NCI-H2029 (cell line): ENCODE results near the gene LDLRAD4.
A peak's percentile ranks its signal among the peaks of the same experiment; 100 is the strongest.
"Not testable (repeated sequence)": the region's sequence is repeated elsewhere in the genome, so short reads cannot be mapped to it uniquely, and the experiment has no call there.

Source experiments
- DNase-seq: peaks from one replicate; lab custom pipeline; 2025; lab: John Stamatoyannopoulos, UW

The LDLRAD4 gene

DNA sequence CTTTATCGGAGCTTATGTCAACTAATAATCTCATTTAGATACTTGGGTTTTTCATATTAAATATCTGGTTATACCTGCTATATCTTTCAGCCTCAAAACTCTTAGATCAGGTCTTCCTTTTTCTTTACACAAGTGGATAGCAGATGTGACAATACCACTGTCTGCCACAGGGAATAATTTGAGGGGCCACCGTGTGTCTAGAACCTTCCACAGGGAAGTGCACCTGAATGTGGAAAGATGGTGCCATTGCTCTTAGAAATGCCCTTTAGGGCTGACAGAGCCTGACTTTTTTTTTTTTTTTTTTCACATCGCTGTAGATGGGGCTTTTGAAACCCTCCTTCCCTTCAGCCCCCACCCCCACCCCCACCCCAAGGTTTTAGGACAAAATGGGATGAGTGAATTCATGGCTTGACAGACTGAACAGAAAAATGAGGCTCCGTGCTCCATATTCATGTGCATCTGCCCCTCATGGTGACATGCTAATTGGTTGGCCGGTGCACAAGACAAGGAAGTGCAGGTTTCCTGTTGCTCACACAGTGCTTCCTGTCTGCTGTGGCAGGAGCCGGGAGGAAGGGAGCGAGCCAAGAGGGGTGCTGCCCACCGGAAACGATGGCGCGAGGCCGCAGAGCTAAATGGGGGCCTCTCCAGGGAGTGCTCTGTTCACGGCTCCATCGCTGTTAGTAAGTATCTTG lies 246.0 kb downstream of the LDLRAD4 start:
- DNase-seq, result peak; percentile 57

DNA sequence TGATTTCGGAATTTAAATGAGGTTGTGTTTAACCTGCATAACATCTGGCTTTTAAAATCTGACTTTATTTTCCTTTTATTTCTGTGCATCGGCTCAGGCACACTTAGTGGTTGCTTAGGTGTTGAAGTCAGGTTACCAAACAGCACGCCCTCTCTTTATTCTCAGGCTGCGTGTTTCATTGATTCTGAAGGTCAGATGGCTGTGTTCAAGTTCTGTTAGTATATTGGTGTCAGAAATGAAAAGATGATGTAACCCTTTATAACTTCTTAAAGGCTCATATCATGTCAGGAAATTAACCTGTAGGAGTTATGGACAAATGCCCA lies 246.5 kb downstream of the LDLRAD4 start:
- no peak for DNase-seq

DNA sequence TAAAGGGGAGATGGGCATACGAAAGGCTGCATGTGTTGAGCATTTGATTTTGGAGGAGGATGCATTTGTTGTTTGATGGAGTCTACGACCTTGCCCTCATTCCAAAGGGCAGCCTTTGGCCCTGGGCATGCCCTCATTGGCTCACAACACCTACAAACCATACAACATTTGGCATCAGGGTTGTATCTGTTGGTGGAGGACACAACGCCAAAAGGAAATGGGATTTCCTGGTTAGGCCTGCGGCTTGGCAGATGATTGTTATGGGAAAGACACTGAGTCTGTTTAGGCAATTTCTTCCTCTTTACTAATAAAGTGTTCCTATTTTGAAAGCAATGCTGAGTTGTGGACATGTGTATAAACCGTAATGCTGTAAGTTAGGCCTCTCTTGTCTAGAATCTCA lies 246.9 kb downstream of the LDLRAD4 start:
- DNase-seq, result no peak

DNA sequence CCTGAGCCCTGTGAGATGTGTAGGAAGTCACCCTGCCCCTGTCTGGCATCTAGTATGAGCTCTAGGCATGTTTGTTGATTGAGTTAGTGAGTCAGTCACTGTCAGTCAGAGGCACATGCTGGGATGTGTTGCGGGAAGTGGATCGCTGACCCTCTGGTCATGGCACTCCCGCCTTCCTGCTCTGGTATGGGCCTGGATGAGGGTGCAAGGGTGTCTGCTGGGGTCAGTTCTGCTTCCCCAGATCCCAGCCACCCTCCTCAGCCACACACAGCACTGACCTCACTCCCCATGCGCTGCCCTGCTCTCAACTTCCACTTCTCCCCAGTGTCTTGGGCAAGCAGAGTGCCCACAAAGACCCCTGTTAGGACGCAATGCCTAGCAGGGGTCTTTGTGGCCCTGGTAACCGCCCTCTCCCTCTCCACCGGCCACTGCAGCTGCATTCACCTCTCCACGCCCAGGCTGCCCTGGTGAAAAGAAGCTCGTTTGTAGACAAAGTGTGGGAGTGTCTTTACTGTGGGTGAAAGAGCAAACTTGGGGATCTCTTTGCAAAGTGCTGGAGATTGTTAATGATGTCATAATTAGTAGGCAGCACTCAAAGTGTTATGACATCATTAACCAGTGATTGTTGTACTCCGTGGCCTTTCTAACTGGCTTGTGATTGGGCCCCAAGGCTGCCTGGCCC lies 252.1 kb downstream of the LDLRAD4 start:
- DNase-seq, result no peak

DNA sequence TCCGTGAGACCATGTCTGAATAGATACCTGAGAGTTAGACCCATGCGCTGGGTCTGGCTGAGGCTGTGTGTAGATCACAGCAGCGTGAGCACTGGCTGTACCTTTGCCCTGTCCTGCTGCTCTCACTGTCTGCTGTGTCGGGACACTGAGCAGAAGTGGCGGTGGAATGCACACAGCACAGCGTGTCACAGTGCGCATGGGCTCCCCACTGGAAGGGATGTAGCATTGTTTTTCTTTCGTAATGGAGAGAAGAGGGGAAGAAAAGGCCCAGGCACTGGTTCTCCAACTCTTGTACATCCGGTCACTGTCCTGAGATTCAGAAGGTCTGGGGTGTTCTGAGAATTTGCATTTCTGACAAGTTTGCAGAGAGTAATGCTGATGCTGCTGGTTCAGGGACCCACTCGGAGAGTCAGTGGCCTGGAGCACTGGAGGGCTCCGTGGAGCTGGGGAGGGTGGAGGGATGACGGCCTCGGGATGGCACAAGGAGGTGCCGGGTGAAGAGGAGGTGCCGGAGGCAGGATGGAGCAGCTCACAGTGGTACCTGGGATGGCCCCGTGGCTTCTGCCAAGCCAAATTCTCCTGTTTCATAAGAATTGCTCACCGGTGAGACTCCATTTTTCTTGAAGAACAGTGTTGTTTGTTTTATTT lies 252.8 kb downstream of the LDLRAD4 start:
- no peak for DNase-seq

DNA sequence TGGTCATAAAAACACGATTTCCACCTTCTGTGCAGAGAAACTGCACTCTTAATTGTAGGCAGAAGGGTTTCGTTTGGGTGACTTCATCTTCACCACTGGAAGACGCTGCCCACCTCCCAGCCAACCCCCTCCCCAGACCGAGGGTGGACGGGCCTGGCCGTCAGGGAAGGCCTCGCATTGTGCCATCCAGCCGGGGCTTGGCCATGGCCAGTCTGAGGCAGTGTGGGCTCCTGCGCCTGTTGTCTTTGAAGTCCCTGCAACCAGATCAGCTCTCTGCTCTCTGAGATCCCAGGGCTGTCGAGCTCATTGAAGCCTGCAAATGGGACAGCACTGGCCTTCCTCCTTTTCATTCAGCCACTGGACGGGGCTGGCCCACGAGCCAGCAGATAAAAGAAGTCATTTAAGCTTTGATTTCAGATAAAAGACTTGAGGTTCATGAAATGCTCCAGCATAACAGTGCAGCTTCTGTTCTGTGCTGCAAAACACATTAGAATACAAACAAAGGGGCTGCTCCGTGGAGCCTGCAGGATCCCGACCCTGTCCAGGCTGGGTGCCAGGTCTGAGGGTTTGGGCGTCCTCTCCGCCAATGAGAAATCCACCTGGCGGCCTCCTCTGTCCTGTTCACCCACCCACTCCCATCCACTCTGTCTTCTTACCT lies 253.5 kb downstream of the LDLRAD4 start:
- DNase-seq, result peak; percentile 43

DNA sequence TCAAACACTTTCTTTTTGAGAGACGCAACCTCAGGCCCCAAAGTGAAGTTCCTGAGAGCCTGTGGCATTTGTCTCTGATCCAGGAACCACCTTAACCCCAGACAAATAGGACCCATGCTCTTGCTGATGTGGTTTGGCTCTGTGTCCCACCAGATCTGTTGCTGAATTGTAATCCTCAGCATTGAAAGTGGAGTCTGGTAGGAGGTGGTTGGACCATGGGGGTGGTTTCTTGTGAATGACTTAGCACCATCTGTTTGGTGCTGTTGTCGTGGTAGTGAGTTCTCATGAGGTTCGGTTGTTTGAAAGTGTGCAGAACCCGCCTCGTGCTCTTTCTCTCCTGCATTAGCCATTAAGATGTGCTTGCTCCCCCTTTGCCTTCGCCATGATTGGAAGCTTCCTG lies 255.2 kb downstream of the LDLRAD4 start:
- DNase-seq, result no peak

DNA sequence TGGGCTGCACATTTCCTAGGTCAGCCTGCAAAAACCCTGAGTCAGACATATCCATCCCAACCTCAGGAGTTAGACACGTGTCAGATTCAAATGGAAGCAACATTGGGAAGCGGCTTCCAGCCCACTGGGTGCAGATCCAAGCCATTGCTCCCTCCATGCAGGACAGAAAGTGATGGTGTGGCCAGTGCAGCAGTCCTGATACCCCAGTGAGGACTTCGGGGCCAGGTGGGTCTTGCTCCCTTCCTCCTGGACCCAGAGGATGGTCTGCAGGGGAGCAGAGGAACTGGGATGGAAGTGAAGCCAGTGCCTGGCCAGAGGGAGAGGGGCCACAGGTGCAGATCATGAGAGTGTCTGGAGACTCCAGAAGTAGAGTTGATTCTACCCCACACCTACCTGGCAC lies 255.8 kb downstream of the LDLRAD4 start:
- no peak for DNase-seq

DNA sequence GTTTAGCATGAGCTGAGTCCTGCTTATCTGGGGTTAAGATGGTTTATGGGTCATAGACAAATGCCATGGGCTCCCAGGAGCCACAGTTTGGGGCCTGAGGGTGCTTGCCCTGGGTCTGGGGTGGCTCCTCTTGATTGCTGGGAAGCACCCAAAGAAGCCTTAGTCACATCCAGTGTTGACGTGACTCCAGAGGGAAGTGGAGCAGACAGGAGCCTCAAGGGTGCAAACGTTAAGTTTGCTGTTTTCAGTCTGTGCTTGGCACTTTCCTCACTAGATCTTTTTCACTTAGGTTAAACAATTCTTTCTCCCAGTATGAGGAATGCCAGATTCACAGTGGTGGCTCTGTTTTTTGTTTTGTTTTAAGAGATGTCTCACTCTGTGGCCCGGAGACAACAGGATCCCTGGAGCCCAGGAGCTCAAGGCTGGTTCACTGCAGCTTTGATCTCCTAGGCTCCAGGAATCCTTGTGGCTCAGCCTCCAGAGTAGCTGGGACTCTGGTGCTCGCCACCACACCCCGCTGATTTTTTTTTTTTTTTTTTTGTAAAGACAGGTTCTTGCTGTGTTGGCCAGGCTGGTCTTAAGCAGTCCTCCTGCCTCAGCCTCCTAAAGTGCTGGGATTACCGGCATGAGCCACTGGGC lies 256.5 kb downstream of the LDLRAD4 start:
- no peak for DNase-seq

DNA sequence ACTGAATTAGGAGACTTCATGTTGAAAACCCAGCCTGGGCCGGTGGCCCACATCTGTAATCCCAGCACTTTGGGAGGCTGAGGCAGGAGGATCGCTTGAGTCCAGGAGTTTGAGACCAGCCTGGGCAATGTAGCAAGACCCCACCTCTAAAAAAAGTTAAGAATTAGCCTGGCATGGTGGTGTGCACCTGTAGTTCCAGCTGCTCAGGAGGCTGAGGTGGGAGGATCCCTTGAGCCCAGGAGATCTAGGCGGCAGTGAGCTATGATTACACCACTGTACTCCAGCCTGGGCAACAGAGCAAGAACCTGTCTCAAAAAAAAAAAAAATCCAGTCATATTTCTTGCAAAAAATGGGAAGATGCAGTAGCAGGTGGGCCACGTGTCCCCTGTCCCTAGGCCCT lies 257.8 kb downstream of the LDLRAD4 start:
- not testable (repeated sequence) for DNase-seq

DNA sequence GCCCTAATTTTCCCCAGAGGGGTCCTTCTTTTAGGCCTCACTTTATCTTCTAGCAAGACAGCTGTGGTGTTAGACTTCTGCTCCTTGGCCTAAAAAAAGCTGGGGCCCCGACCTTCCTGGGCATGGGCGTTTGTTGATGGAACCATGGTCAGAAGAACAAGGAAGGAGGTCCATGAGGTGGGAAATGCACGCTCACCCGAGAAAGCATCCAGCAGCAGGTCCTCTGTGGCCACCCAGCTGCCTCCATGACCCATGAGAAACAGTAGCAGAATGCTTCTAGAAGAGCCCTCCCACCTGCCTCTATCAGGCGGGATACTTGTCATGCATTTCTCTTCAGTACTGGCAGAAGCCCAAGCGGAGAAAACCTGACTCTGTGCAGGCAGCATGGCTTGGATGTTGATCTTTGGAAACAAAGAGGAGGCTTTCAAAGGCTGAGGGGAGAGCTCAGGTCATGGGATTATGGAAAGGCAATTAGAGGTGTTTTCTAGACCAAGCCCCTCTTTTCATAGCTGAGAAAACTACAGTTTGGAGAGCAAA lies 258.7 kb downstream of the LDLRAD4 start:
- peak; percentile 40 for DNase-seq

DNA sequence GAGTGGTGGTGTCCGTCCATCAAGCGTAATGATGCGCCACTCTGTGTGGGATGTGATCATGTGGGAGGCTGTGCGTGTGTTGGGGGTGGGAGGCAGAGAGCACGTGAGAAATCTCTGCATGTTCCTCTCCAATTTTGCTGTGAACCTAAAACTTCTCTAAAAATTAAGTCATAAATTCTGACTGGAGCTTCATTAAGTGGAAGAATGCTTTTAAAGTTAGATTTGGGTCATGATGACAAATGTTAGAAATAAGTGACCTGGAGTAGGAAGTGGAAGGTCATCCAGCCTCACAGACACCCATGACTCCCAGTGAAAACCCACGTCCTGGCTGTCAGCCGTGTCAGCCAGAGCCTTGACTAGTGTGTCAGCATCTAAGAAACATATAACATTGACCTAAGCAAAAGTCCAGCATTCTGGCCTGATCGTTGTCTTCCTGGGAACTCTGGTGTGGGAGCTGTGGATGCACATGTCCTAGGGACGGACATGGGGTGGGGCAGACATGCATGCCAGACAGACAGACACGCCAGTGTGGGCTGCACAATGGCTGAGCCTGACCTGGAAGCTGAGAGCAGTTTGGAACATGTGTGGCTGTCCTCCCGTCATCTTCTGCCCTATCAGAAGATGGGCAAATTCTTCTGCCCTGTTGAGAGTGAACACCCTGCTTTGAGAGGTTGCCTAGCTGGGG lies 262.2 kb downstream of the LDLRAD4 start:
- DNase-seq, result no peak

DNA sequence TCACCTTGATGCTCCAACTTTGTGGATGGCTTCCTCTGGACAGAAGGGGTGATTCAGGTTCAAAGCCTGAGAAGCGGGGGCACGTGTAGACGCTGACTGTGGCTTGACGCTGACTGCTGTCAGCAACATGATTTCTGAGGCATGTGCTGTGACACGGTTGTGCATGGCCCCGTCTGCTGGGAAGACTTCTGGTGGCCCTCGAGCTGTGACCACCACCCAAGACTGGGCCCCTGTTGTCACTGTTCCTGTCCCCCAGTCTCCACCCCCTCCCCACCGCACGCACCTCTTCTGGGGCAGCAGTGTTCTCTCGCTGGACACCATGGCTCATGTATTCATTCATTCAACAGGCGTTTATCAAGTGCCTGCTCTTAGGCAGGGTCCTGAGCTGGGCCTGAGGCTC lies 262.8 kb downstream of the LDLRAD4 start:
- DNase-seq, result no peak

DNA sequence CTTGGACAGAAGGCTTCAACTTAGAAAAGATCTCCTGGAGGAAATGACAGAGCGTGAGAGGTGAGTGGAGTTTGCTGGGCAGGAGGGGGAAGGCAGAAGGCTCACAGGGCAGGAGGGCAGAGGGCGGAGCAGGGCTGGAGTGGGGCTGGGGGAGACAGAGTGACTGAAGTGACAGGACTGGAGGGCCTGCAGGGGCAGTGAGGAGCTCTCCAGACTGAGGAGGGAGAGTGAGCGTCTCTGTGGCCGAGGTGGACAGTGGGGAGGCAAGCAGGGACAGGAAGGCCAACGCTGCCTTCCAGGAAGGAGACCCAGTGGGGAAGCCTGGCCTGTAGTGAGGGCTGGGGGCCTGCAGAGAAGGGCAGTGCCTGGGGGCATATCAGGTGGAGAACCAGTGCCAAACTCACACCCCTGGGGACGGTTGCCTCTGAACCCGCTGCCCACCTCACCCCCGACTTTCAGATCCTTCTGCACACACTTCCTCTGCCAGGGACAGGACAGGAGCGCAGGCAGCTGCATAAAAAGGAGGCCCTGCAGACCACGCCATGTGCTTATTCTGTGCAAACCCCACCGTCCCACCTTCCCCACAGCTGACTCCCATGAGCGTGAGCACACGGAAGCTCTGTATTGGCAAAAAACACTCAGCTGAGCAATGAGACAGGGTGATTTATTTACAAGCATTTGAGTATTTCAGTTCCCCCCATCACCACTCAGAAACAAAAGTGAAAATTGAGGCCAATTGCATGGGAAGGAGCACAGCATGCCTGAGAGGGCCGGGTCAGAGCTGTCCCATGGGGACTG lies 263.5 kb downstream of the LDLRAD4 start:
- no peak for DNase-seq

DNA sequence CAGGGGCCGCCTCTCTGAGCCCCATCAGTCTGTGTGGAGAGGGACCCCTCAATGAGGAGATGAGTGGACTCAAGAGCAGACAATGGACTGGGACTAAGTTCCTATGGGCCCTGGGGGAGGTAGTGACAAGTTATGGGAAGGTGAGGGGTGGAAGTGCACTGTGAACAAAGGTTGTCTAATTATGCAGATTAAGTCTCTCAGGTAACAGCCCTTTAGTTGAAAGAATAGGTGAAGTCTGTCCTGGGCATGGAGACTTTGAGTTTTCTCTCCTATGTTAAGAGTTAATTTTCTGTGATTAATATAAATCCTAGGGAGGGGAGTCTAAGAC lies 264.0 kb downstream of the LDLRAD4 start:
- no peak for DNase-seq

DNA sequence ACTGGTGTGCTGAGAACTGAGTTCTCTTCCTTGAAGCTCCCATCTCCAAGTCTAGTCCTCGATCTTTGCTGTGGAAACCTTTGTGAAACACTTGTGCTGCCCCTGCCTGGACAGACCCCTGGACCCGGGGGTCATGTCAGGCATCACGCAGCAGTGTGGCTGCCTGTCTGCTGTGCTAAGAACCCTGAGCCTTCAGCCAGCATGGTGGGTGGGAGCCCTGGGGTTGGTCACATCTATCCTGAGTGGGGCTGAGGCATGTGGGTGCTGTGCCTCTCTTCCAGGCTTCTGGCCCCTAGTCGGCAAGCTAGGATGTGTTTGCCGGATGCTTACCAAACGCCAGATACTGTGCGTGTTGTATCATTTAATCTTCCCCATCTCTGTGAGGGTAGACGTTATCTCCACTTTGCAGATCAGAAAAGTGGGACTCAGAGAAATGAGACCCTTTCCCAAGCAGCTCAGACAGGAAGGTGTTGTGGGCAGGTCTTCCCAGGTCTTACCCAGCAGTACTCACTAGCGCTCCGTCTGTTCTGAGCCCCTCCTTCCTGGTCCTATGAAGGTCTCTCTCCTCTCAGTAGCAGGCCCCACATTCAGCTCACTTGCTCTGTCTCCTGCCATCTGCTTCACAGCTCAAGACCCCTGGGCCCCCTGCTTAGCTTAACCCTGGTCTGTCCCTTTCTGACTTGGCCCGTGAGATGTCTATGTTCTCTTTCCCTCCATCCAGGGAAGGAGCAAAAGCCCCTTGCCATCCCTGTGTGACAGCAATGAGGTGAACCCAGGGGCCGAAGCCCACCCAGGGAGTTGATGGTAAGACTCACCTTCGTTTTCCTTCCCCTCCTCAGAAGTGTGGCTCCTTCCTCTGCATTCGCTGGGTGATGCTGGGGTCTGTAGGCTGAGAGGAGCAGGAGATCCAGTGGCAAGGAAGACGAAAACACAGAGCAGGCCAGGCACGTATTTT lies 265.0 kb downstream of the LDLRAD4 start:
- no peak for DNase-seq

DNA sequence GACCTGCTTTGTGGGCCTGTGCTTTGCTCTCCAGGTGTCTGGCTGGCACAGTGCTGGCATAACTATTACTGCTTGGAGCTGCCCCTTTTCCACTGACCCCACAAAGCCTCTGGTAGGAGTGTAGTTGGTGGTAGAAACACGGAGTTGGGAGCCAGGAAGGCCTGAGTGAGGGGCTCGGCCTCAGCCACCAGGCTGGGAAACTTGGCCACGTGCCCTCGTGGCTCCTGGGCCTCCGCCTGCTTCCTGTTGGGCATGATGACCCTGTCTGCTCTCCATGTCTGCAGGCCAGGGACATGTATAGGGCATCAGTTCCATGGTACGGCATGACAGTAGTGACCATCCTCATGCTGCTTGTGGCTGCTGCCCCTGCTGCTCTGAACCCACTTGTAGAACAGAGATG lies 266.6 kb downstream of the LDLRAD4 start:
- no peak for DNase-seq

DNA sequence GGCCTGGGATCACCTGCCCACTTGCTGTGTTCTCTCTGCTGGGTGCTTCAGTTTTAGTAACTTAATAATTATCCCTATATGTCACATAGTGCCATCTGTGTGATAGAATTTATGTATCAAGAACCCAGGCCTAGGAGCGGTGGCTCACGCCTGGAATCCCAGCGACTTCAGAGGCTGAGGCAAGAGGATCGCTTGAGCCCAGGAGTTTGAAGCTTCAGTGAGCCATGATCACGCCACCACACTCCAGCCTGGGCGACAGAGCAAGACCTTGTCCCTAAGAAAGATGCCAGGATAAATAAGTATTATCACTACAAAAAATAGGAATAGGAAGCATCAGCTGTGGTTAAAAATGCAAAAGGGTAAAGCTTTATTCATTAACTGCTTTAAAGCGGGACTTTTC lies 267.0 kb downstream of the LDLRAD4 start:
- no peak for DNase-seq

DNA sequence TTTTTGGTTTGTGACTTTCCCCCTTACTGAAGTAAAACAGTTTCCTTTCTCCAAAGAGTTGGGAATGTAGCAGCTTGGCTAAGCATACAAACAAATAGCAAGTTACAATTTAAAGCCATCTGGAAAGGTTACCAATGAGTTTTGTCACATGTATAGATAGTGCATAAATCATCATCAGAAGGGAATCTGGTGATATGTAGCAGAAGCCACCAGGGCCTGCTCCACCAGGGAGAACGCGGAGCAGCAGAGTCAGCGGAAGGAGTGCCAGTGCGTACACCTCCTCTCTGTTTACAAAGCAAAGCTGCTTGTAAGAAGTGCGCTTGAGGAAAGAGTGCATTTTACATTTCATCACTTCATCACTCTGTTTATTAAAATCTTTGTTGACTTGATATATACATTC lies 267.7 kb downstream of the LDLRAD4 start:
- no peak for DNase-seq

DNA sequence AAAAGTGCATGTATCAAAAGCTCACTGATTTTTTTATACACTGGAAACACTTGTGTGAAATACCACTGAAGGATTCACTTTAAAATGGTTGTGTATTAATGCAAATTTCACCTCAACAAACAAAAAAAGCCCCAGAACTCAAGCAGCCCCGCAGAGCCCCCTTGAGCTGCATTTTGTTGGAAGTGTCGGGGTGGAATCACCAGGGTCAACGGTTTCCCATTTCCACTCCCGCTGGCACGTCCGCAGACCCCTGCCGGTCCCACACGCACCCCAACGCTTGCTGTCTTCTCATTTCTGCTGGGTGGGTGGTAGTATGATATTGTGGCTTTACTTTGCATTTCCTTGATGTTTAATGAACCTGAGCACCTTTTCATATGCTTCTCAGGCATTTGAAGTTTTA lies 268.1 kb downstream of the LDLRAD4 start:
- DNase-seq, result no peak
